Measurements from ENCODE around the gene PDE7B. TPM values are rescaled to one million over a fixed set of nuclear protein-coding genes. Genes with fewer than 3 reads are reported as not detected.

PDE7B gene
- total and polyA plus RNA-seq, 9 of the 15 experiments (the other 6 are each of a cell fraction or from before 2014, with no cell fraction given), result 0.01 TPM; not detected in 8

- no peaks in the 10 kb centered on the region for H3K79me2 ChIP-seq (ENCODE audit: control insufficient read depth, insufficient read depth, low read length)
- H3K27me3 ChIP-seq (ENCODE audit: control insufficient read depth in 2 of 2, insufficient read depth in 2 of 2, low read length in 2 of 2), result no peaks in the 10 kb centered on the region
- H3K9me1 ChIP-seq (ENCODE audit: control insufficient read depth, insufficient read depth, low read length), result no peaks in the 10 kb centered on the region
- H3K4me2 ChIP-seq (ENCODE audit: insufficient read depth, low read length), result no peak overlapping the region
- DNase-seq (ENCODE audit: extremely low read depth in 1 of 4, low spot score in 3 of 4) (no peak), FAIRE-seq (no peak), ATAC-seq (no peak)
- intact Hi-C loops (cut with micrococcal nuclease), result no loop called here
- POLR2A ChIA-PET, result interaction anchor here (0.7 kb wide), 1 partner anchor 429 kb away, joined by 3 read pairs; no protein-coding TSS in a partner anchor
- H3K9ac ChIP-seq (ENCODE audit: insufficient read depth in 1 of 2, low read depth in 2 of 2, low read length in 2 of 2), result no peak overlapping the region
- H3K9me3 ChIP-seq (replicated peaks; ENCODE audit: control insufficient read depth, insufficient read depth, low read depth, low read length), result no peaks in the 10 kb centered on the region
- TF ChIP-seq TCF15 (CRISPR knock-in tag; IDR thresholded peaks at IDR 0.05), result no peak
- TF ChIP-seq ZKSCAN3 (CRISPR knock-in tag; IDR thresholded peaks at IDR 0.05), result no peak
- TF ChIP-seq, protein P1, sequence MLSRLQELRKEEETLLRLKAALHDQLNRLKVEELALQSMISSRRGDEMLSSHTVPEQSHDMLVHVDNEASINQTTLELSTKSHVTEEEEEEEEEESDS (CRISPR knock-in tag; IDR thresholded peaks at IDR 0.05), result no peak
- TF ChIP-seq OTX1 (CRISPR knock-in tag; IDR thresholded peaks at IDR 0.05), result no peak
- no peak for TF ChIP-seq TBP (optimal IDR thresholded peaks at IDR 0.05; ENCODE audit: low read depth, low read length)
- TF ChIP-seq POLR2B (IDR thresholded peaks at IDR 0.05; ENCODE audit: low read depth, partially characterized antibody), result no peak
- no peaks in the 10 kb centered on the region for H3K4me1 ChIP-seq (replicated peaks in 1 of 2; ENCODE audit: control insufficient read depth in 2 of 2, insufficient read depth in 2 of 2, low read length in 2 of 2)
- H2AFZ ChIP-seq (ENCODE audit: low read depth, low read length), result no peak overlapping the region
- in situ Hi-C loops (cut with MboI), result no loop called here
- no peaks in the 10 kb centered on the region for H3K36me3 ChIP-seq (ENCODE audit: control insufficient read depth, insufficient read depth, low read length)
- no peak overlapping the region for H3K4me3 ChIP-seq
- WGBS (ENCODE audit: insufficient coverage, low coverage, missing lambda C conversion rate), result 0% methylated on average over 3 of the region's 3 CpGs
- no peaks in the 10 kb centered on the region for H4K20me1 ChIP-seq (replicated peaks; ENCODE audit: control insufficient read depth, insufficient read depth, low read length)
- no TSS peak for BruUV-seq (replicated peaks)
- no peak overlapping the region for H3K27ac ChIP-seq (ENCODE audit: extremely low read depth, low read depth, low read length)
- CTCF ChIA-PET (ENCODE audit: low intra/inter-chr PET ratio), result no interaction called here
These were observed 71.2 kb downstream of the PDE7B start for GRCh38 chr6:135922746-135923145.

- BruUV-seq (replicated peaks), result no TSS peak
- 0% methylated on average over 4 of the region's 4 CpGs for WGBS (ENCODE audit: insufficient coverage, low coverage, missing lambda C conversion rate)
- ChIA-PET CTCF (ENCODE audit: low intra/inter-chr PET ratio) (no interaction called here), POLR2A (no interaction called here)
- H3K27ac ChIP-seq (ENCODE audit: extremely low read depth, low read depth, low read length), result no peak overlapping the region
- no peaks in the 10 kb centered on the region for H3K4me1 ChIP-seq (replicated peaks in 1 of 2; ENCODE audit: control insufficient read depth in 2 of 2, insufficient read depth in 2 of 2, low read length in 2 of 2)
- H2AFZ ChIP-seq (ENCODE audit: low read depth, low read length), result no peak overlapping the region
- H3K9ac ChIP-seq (ENCODE audit: insufficient read depth in 1 of 2, low read depth in 2 of 2, low read length in 2 of 2), result no peak overlapping the region
- no peaks in the 10 kb centered on the region for H3K9me1 ChIP-seq (ENCODE audit: control insufficient read depth, insufficient read depth, low read length)
- H3K79me2 ChIP-seq (ENCODE audit: control insufficient read depth, insufficient read depth, low read length), result no peaks in the 10 kb centered on the region
- TF ChIP-seq HNRNPH1 (optimal IDR thresholded peaks at IDR 0.05; ENCODE audit: low read depth, low read length) (no peak), U2AF2 (optimal IDR thresholded peaks at IDR 0.05; ENCODE audit: low read depth, low read length) (no peak), JUN (IDR thresholded peaks at IDR 0.05; ENCODE audit: borderline replicate concordance, low read depth, low read length) (no peak), JUN (CRISPR knock-in tag; IDR thresholded peaks at IDR 0.05; ENCODE audit: borderline replicate concordance) (no peak)
- no peaks in the 10 kb centered on the region for H4K20me1 ChIP-seq (replicated peaks; ENCODE audit: control insufficient read depth, insufficient read depth, low read length)
- H3K27me3 ChIP-seq (ENCODE audit: control insufficient read depth in 2 of 2, insufficient read depth in 2 of 2, low read length in 2 of 2), result no peaks in the 10 kb centered on the region
- H3K9me3 ChIP-seq (replicated peaks; ENCODE audit: control insufficient read depth, insufficient read depth, low read depth, low read length), result no peaks in the 10 kb centered on the region
- no peaks in the 10 kb centered on the region for H3K36me3 ChIP-seq (ENCODE audit: control insufficient read depth, insufficient read depth, low read length)
- H3K4me3 ChIP-seq, result no peak overlapping the region
- intact Hi-C loops (cut with micrococcal nuclease), result loop anchor here (10.0 kb wide), 2 partner anchors 292 to 382 kb away; no protein-coding TSS in a partner anchor
- no peak for DNase-seq (ENCODE audit: extremely low read depth in 1 of 4, low spot score in 3 of 4)
- no peak overlapping the region for H3K4me2 ChIP-seq (ENCODE audit: insufficient read depth, low read length)
- FAIRE-seq, result no peak
- no peak for ATAC-seq
- in situ Hi-C loops (cut with MboI), result no loop called here
These were observed 81.2 kb downstream of the PDE7B start for GRCh38 chr6:135932651-135933050.
